Panc1 (cell line): ENCODE data around the gene DCLRE1C. TPM values are rescaled to one million over a fixed set of nuclear protein-coding genes. Genes with fewer than 3 reads are reported as not detected.
"Not testable (repeated sequence)": the region's sequence is repeated elsewhere in the genome, so short reads cannot be mapped to it uniquely, and the experiment has no call there.

ENCODE experiments used
- ATAC-seq: fragments of 200-7000 bp; cut with Tn5 transposase; 2 replicates; pipeline ENCODE4 v1.9.1; 2020; ENCODE audit warnings: mild to moderate bottlenecking, moderate library complexity
- Bru-seq: library from RNA; stranded (reverse); fragments of 400-500 nt; gene quantifications from one replicate; lab custom pipeline; 2021; lab: Mats Ljungman, UMichigan
- BruChase-seq, 2 experiments: library from RNA; stranded (reverse); fragments of 400-500 nt; gene quantifications; one replicate each; lab custom pipeline; 2021; lab: Mats Ljungman, UMichigan
- BruUV-seq: library from RNA; stranded (reverse); fragments of 400-500 nt; replicated peaks from 2 replicates; lab custom pipeline; 2021; lab: Mats Ljungman, UMichigan
- CTCF ChIA-PET: fragments of 300-600 bp; sonication (Branson Sonifier 250); formaldehyde crosslinking; loops from one replicate; lab custom pipeline; 2022; ENCODE audit warnings: antibody characterized with exemption; lab: Charles Lee
- POLR2A ChIA-PET: fragments of 300-600 bp; sonication (Branson Sonifier 250); formaldehyde crosslinking; loops from one replicate; lab custom pipeline; 2022; ENCODE audit warnings: antibody characterized with exemption; lab: Charles Lee
- DNase-seq: peaks from one replicate; pipeline ENCODE4 v3.0.0-alpha.2; 2010; ENCODE audit warnings: low read depth, low spot score
- H3K27ac ChIP-seq: 2 replicates; pipeline ENCODE4 v1.5.1; 2011; ENCODE audit warnings: mild to moderate bottlenecking, low read length, inconsistent platforms
- H3K27me3 ChIP-seq: fragments of 200-500 bp; sonication (Bioruptor generic); 2 replicates; pipeline ENCODE4 v1.6.0; 2014; ENCODE audit warnings: low read length, inconsistent platforms; ENCODE audit not compliant: control insufficient read depth, insufficient read depth
- H3K36me3 ChIP-seq: fragments of 200-500 bp; sonication (Bioruptor generic); 2 replicates; pipeline ENCODE4 v1.5.1; 2014; ENCODE audit warnings: inconsistent platforms, mild to moderate bottlenecking, low read length, moderate library complexity; ENCODE audit not compliant: control insufficient read depth, insufficient read depth
- H3K4me1 ChIP-seq: 2 replicates; pipeline ENCODE4 v1.5.1; 2011; ENCODE audit warnings: inconsistent platforms, mild to moderate bottlenecking, low read length, moderate library complexity; ENCODE audit not compliant: control insufficient read depth, insufficient read depth
- H3K4me3 ChIP-seq, 2 experiments: 2 replicates each; pipeline ENCODE4 v1.5.1; 2011 to 2012; ENCODE audit warnings: low read depth in 2 of 2, low read length in 2 of 2, mild to moderate bottlenecking in 2 of 2, inconsistent platforms in 1 of 2, moderate library complexity in 1 of 2
- H3K9me3 ChIP-seq: fragments of 200-500 bp; sonication (Bioruptor generic); 2 replicates; pipeline ENCODE4 v1.5.1; 2014; ENCODE audit warnings: low read depth, mild to moderate bottlenecking, inconsistent platforms, low read length, moderate library complexity; ENCODE audit not compliant: control insufficient read depth, insufficient read depth
- POLR2AphosphoS5 ChIP-seq: IDR thresholded peaks from 2 replicates; pipeline ENCODE4 v1.6.1; 2012; ENCODE audit warnings: mild to moderate bottlenecking, low read depth, low read length, moderate library complexity
- SIN3A ChIP-seq: IDR thresholded peaks from 2 replicates; pipeline ENCODE4 v1.6.1; 2012; ENCODE audit warnings: low read depth, mild to moderate bottlenecking, low read length, moderate library complexity, borderline replicate concordance; ENCODE audit not compliant: insufficient read depth
- TCF7L2 ChIP-seq: IDR thresholded peaks from 2 replicates; pipeline ENCODE4 v1.6.1; 2011; ENCODE audit warnings: mild to moderate bottlenecking, low read depth, low read length, inconsistent platforms
- in situ Hi-C: cut with HindIII; loops from 2 replicates; pipeline ENCODE4 v1.10.0; 2016; ENCODE audit warnings: low sequenced_read_pairs, low pct_unique_long_range_greater_than_20kb
- intact Hi-C: fragments of 100-400 bp; cut with micrococcal nuclease; formaldehyde crosslinking; loops from one replicate; pipeline ENCODE4 v1.10.0; 2022; ENCODE audit not compliant: unreplicated experiment
- long read RNA-seq: library from polyadenylated mRNA; unstranded; transcript quantifications from one replicate; pipeline ENCODE4 v2.0.0, GENCODE V29; 2021; ENCODE audit not compliant: unreplicated experiment
- polyA plus RNA-seq: library from polyadenylated mRNA; unstranded; fragments of >200 nt; gene quantifications from one replicate; pipeline ENCODE4 v1.2.1, GENCODE V29; 2012; ENCODE audit warnings: missing spikeins; ENCODE audit not compliant: insufficient read length
- total RNA-seq: library from RNA; stranded (reverse); gene quantifications from one replicate; pipeline ENCODE4 v1.2.1, GENCODE V29; 2021; ENCODE audit not compliant: unreplicated experiment
- TF ChIP-seq, protein P1 (sequence below): fragments of 450-650 bp; IDR thresholded peaks from 2 replicates; pipeline ENCODE4 v1.5.1; 2017; ENCODE audit warnings: mild to moderate bottlenecking
- TF ChIP-seq, protein P2 (sequence below), 2 experiments: IDR thresholded peaks; 2 replicates each; pipeline ENCODE4 v1.6.1; 2011 to 2012; ENCODE audit warnings: low read depth in 2 of 2, control low read depth in 1 of 2, low read length in 1 of 2, mild to moderate bottlenecking in 1 of 2, moderate library complexity in 1 of 2; ENCODE audit not compliant: insufficient read depth in 1 of 2

Gene DCLRE1C
- 9.1 TPM for total RNA-seq
- polyA plus RNA-seq: 5.1 TPM
- percentile 66 among the genes with signal in this experiment for Bru-seq, nascent RNA
- BruChase-seq, experiment 1, labeled RNA remaining after a 2-hour chase: percentile 60 among the genes with signal in this experiment
- percentile 56 among the genes with signal in this experiment for BruChase-seq, experiment 2, labeled RNA remaining after a 6-hour chase
- long read RNA-seq, transcript DCLRE1C-209 (14 exons, 2,354 nt): major isoform, 6 of 51 reads
- long read RNA-seq, partial matches to known transcripts: 1 of 51 reads
- long read RNA-seq, other reads (novel, unspliced or antisense): 38 of 51 reads

DNA sequence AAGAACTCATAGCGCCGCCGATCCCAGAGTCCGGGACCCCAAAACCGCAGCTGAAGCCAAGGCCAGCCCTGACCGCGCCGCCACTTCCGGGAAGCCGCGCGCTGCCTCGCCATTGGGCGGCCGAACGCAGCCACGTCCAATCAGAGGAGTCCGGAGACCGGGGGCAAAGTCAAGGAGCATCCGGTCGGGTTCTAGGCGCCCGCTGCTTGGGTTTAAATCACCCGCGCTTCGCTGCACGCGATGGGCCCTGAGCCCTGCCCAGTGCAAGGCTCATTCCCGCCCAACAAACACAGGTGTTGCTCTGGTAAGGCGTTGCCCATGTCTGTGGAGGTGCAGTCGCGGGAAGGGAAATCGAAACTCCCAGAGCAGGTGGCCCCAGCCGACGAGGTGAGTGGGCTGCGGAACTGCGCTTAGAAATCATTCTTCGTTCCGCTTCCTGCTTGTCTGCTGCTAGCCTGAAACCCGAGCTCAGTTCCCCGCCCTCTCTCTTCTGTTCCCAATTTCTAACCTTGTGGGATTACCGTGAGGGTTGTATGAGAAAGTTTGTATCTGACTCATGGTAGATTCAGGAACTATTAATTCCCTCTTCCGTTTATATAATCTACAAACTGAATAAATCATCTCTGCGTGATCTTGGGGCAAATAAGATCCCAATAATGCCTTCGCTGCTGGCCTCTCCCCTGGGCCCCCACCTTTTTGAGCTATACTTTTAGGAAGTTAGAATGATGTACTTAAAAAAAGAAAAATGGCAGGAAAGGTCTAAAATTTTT is at the start of gene DCLRE1C:
Gene DCLRE1C, minus strand, starts transcription at position 96 of the 770 bp plus-strand sequence. Its CDS starts 86 bp downstream, at position 10.
- in situ Hi-C loops: no loop called here
- Histone ChIP-seq H3K9me3 (no peaks in the 10 kb centered on the region), H3K36me3 (no peaks in the 10 kb centered on the region; the same call in 1 of the 2 replicates), H3K27me3 (no peaks in the 10 kb centered on the region), H3K4me1 (no peaks in the 10 kb centered on the region; the same call in 1 of the 2 replicates), H3K27ac (peak within 1 kb of the TSS; percentile 91), H3K4me3 (peak within 1 kb of the TSS; percentile 78 to 86)
- DNase-seq: no peak
- TF ChIP-seq POLR2AphosphoS5: peak; percentile 77; the same call in 1 of the 2 replicates
- TF ChIP-seq, protein P1, sequence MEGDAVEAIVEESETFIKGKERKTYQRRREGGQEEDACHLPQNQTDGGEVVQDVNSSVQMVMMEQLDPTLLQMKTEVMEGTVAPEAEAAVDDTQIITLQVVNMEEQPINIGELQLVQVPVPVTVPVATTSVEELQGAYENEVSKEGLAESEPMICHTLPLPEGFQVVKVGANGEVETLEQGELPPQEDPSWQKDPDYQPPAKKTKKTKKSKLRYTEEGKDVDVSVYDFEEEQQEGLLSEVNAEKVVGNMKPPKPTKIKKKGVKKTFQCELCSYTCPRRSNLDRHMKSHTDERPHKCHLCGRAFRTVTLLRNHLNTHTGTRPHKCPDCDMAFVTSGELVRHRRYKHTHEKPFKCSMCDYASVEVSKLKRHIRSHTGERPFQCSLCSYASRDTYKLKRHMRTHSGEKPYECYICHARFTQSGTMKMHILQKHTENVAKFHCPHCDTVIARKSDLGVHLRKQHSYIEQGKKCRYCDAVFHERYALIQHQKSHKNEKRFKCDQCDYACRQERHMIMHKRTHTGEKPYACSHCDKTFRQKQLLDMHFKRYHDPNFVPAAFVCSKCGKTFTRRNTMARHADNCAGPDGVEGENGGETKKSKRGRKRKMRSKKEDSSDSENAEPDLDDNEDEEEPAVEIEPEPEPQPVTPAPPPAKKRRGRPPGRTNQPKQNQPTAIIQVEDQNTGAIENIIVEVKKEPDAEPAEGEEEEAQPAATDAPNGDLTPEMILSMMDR: no peak
- 0 out of 2 replicates have a peak, but pooled peaks have one; percentile 19 for TF ChIP-seq TCF7L2
- TSS peak; percentile 95 for BruUV-seq
- POLR2A ChIA-PET: no interaction called here
- peak; percentile 98 for ATAC-seq
- CTCF ChIA-PET: no interaction called here
- intact Hi-C loops: no loop called here

DNA sequence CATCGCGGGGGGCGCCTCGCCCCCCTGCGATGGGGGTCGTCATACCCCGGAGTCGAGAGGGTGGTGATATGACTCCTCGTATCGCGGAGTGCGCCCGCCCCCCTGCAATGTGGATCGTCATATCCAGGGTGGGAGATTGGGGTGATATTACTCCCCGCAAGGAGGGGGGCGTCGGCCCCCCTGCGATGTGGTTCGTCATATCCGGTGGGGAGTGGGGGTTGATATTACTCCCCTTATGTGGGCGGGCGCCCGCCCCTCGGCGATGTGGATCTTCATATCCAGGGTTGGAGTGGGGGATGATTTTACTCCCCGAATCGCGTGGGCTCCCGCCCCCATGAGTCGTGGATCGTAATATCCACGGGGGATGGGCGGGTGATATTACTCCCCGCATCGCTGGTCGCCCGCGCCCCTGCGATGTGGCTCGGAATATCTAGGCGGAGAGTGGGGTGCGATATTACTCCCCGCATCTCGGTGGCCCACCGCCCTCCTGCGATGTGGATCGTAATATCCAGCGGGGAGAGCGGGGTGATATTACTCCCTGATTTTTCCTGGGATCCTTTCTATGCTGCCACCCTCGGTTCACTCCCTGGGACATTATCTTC is 42.2 kb upstream of the DCLRE1C start:
- H3K4me1 ChIP-seq: no peaks in the 10 kb centered on the region
- POLR2A ChIA-PET: no interaction called here
- H3K36me3 ChIP-seq: no peaks in the 10 kb centered on the region
- intact Hi-C loops: no loop called here
- no peak for DNase-seq
- H3K27ac ChIP-seq: no peak overlapping the region
- H3K9me3 ChIP-seq: no peaks in the 10 kb centered on the region
- ATAC-seq: no peak
- H3K27me3 ChIP-seq: no peaks in the 10 kb centered on the region
- no peak for TF ChIP-seq POLR2AphosphoS5
- TF ChIP-seq, protein P2, sequence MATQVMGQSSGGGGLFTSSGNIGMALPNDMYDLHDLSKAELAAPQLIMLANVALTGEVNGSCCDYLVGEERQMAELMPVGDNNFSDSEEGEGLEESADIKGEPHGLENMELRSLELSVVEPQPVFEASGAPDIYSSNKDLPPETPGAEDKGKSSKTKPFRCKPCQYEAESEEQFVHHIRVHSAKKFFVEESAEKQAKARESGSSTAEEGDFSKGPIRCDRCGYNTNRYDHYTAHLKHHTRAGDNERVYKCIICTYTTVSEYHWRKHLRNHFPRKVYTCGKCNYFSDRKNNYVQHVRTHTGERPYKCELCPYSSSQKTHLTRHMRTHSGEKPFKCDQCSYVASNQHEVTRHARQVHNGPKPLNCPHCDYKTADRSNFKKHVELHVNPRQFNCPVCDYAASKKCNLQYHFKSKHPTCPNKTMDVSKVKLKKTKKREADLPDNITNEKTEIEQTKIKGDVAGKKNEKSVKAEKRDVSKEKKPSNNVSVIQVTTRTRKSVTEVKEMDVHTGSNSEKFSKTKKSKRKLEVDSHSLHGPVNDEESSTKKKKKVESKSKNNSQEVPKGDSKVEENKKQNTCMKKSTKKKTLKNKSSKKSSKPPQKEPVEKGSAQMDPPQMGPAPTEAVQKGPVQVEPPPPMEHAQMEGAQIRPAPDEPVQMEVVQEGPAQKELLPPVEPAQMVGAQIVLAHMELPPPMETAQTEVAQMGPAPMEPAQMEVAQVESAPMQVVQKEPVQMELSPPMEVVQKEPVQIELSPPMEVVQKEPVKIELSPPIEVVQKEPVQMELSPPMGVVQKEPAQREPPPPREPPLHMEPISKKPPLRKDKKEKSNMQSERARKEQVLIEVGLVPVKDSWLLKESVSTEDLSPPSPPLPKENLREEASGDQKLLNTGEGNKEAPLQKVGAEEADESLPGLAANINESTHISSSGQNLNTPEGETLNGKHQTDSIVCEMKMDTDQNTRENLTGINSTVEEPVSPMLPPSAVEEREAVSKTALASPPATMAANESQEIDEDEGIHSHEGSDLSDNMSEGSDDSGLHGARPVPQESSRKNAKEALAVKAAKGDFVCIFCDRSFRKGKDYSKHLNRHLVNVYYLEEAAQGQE (IDR thresholded peaks at IDR 0.05; ENCODE audit: insufficient read depth in 1 of 2, low read depth in 2 of 2, low read length in 1 of 2): no peak
- TF ChIP-seq TCF7L2: no peak
- no peak for TF ChIP-seq SIN3A
- TF ChIP-seq, protein P1: no peak
- in situ Hi-C loops: no loop called here
- no peak overlapping the region for H3K4me3 ChIP-seq
- BruUV-seq: no TSS peak
- CTCF ChIA-PET: no interaction called here

DNA sequence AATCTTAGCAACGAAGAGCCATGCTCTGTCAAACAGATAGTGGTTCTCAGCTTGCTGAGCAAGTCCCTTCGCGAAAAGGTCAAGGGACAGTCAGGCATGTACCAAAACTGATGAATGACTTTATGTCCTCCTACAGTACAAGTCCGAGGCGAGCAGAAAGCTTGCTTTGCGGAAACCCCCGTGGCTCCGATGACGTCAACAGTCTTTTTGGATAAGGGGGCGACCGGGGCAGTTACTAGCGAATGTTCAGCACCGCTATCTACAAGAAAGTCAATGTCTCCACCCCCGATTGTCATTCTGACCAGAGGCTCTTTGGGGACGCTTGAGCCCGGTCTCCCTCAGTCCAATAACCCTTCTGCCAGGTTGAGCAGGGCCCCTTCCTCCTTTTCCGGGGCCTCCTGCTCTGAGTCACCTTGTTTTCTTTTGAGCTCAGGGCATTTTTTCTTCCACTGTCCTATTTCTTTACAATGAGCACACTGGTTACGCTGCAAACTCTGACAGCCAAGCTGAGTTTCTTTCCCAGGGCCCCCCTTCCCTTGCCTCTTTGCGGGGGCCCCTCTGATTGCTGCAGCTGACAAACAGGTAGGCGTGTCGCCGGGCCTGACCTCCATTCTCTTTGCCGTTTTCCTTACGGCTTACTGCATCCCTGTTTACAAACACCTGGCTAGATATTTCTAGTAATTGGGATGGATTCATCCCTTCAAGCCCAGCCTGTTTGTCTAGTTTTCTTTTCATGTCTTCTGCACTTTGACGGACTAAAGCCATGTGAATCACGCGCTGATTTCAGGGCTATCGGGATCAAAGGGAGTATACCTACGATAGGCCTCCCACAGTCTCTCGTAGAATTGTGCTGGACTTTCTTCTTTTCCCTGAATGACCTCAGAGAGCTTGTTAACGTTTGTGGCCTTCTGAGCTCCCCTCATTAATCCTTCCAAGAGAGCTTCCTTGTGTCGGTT is 39.9 kb upstream of the DCLRE1C start:
- H3K4me3 ChIP-seq, H3K36me3 ChIP-seq, BruUV-seq, H3K27me3 ChIP-seq, H3K9me3 ChIP-seq, DNase-seq, intact Hi-C loops, H3K27ac ChIP-seq, H3K4me1 ChIP-seq, in situ Hi-C loops, POLR2A ChIA-PET, ATAC-seq, CTCF ChIA-PET: not testable (repeated sequence)
